Dermis microvascular lymphatic vessel endothelial cell (primary cell): Measurements from ENCODE around the gene XPO4. TPM values are rescaled to one million over a fixed set of nuclear protein-coding genes. Genes with fewer than 3 reads are reported as not detected.
"Not testable (repeated sequence)": the region's sequence is repeated elsewhere in the genome, so short reads cannot be mapped to it uniquely, and the experiment has no call there.

ENCODE experiments used
- DNase-seq, 2 donors: peaks; one replicate each; pipeline versions ENCODE4 v3.0.0 to v3.0.0-alpha.2; 2010; ENCODE audit warnings: low read depth in 2 of 2
- total RNA-seq: library from RNA; depleted of rRNA; stranded (reverse); fragments of >200 nt; gene quantifications from 2 replicates; pipeline ENCODE4 v1.2.1, GENCODE V29; 2014

Gene XPO4
- 21.3 and 22.0 TPM in 2 replicates for total RNA-seq

DNA sequence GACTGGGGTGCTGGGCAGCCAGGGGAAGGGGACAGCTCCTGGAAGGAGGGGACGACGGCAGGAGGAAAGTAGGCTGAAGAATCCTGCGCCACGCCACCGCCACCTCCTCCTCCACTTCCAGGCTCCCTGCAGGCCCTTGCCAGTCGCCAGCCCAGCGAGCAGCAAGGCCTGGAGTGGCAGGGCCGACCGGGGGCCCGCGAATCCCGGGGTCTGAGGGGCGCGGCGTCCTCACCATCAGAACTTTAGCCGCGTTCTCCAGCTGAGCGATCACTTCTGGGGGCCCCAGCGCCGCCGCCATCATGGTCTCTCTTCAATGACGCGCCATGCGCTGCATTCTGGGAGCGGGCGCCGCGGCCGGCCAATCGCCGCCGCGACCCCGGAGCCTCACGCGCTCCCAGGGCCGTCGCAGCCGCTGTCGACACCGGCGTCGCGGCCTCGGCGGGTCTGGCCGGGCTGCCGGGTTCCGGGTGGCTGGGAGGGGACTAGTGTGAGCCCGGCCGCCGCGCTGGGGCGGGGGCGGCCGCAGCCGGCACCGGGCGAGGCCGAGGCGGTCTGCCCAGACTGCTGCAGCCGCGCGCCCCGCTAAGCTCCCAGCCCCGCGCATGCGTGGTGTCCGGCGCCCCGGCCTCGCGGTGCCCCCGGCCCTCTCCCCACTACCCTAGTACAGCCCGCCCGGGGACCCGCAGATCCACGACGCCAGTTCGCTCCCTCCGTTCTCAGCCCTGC is at the start of gene XPO4:
XPO4 (minus strand) TSS at position 309 of the 726 bp plus-strand sequence; CDS start at position 301, 8 bp downstream.
- DNase-seq, result peak; percentile 56 to 88

DNA sequence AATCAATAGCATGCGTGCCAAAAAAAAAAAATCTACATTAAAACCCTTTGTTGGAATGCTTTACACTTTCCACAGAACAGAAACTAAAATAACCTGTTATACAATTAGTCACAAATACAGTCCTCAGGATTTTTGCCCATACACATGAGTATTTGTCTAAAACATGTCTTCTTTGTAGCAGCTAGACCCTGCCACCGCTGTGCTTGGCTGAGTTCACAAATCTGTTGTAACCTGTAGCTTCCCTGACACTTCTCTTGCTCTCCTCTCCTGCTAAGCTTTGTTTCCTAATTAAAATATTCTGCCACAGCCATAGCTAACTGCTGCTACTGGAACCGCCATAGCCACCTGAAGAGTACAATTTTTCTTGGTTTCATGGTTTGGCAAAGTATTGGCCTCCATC is 45.5 kb upstream of the XPO4 start:
- DNase-seq, result not testable (repeated sequence)

DNA sequence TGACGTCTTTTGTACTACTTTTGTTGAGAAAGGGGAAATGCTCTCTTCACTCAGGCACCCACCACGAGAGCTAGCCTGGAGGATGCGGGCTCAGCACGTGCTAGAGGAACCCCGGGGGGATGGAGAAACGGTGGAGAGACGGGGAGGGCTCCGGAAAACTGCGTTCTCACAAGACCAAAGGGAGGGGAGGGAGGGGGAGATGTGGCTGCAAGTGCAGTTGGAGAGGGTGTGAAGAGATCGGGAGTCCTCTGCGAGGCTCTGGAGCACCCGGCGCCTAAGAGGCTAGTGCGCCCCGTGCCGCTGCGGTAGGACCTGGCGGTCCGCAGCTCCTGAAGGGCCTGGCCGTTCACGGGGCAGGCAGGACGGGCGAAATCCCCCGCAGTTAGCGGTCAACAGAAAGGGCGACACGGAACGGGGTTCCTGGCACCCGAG is 43.4 kb upstream of the XPO4 start:
- peak in 1 of 2 donors; percentile 10 for DNase-seq

DNA sequence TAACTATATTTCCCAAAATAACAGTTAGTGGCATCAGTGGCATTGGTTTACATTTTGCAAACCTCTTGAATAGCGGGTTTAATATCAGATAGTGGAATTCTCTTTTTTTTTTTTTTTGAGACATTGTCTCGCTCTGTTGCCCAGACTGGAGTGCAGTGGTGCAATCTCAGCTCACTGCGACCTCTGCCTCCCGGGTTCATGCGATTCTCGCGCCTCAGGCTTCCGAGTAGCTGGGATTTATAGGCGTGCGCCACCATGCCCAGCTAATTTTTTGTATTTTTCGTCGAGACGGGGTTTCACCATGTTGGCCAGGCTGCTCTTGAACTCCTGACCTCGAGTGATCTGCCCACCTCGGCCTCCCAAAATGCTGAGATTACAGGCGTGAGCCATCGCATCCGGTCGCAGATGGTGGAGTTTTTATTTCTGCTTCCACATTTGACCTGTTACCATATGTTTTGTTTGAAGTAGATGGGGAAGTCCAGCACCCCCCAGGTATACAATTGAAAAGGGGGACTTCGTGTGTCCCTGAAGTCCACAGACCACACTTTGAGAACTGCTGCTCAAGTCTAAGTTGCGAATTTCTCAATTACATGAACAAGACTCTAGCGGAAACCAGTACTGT is 40.5 kb upstream of the XPO4 start:
- DNase-seq, result no peak

DNA sequence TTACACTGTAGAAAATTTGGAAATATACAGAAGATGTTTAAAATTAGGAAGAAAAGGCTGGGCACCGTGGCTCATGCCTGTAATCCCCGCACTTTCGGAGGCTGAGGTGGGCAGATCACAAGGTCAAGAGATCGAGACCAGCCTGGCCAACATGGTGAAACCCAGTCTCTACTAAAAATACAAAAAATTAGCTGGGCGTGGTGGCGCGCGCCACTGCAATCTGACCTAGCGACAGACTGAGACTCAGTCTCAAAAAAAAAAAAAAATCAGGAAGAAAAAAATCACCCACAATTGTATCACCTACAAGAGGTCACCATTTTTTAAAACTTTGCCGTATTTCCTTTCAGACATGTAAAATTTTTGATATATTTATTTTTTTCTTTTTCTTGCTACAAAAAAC is 38.0 kb upstream of the XPO4 start:
- DNase-seq, result not testable (repeated sequence)

DNA sequence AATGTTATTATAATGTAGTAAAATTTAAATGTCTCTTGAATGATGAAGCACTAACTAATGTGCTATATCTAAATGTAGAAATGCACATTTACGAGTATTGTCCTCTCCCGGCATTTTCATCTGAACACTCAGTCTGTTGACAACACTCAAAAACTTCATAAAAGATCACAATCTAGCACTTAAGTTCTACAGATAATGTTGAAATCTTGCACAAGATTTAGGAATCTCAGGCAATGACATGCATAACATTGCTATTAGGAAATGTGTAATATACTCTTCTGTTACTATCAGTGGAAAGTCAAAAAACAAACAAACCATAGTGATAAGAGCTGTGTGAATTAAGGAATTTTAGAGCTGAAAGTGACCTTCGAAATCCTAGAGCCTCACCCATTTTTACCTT is 37.5 kb upstream of the XPO4 start:
- DNase-seq, result no peak

DNA sequence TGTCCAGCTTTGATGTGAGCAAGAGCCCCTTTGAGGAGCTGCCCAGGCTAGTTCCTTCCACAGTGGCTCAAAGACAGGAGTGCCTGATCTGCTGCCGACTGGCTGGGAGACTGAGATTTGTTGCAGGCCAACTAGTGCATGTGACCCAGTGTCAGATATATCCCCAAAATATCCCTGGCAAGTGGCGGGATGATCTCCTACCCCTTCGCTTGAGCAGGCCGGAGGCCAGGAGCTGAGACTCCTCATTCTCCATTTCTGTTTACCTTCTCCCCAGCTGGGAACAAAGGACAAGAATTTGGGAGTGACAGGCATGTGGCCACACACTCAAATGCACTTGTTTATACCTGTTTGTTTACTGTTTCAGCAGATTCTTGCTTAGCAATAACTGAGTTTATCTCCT is 37.1 kb upstream of the XPO4 start:
- no peak for DNase-seq

DNA sequence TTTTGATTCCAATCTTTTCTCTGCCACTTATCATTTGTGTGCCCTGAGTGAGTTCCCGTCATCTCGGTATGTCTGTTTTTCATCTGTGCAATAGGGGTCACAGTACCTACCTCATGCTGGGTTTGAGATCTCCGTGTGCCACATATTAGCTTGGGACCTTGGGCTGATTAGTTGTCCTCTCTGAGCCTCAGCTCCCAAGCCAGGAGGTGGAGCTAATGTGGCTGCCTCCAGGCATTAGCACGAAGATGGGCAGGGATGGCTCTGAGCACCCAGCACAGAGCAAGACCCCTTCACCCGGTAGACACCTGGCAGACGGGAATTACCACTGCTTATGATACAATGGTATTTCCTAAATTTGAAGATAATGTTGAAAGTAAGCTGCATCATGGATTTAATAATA is 35.8 kb upstream of the XPO4 start:
- DNase-seq, result no peak

DNA sequence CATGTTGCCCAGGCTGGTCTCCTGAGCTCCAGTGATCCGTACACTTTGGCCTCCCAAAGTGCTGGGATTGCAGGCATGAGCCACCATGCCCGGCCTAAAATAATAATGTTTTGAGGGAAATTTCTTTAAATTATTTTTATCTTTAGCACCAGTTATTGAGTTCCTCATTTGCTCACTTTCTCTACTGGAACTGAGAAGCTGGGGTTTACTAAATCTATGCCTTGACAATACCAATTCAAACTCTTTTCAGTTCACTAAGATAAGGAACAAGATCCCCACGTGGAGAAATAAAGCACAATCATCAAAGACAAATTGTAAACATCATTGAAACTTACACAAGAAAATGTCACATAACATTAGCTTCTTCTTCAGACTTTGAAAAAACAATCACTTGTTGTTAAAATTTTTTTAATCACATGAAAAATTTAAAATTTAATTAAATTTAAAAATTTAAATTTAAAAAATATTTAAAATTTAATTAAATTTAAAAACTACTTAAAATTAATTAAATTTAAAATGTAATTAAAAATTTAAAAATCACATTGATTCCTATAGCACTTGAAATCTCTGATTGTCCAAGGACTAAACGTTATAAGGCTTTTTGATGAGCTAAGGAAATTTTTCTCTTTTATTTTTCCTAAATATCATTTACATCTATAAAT is 25.2 kb upstream of the XPO4 start:
- DNase-seq, result no peak

DNA sequence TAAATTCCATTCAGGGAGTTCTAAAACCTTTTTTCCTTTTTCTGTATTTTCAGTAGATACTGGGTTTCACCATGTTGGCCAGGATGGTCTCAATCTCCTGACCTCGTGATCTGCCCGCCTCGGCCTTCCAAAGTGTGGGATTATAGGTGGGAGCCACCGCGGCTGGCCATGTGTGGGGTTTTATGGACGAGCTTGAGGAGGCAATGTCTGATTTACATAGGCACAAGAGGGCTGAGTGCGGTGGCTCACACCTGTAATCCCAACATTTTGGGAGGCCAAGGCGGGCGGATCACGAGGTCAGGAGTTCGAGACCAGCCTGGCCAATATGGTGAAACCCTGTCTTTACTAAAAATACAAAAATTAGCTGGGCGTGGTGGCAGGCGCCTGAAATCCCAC is 22.8 kb upstream of the XPO4 start:
- not testable (repeated sequence) for DNase-seq

DNA sequence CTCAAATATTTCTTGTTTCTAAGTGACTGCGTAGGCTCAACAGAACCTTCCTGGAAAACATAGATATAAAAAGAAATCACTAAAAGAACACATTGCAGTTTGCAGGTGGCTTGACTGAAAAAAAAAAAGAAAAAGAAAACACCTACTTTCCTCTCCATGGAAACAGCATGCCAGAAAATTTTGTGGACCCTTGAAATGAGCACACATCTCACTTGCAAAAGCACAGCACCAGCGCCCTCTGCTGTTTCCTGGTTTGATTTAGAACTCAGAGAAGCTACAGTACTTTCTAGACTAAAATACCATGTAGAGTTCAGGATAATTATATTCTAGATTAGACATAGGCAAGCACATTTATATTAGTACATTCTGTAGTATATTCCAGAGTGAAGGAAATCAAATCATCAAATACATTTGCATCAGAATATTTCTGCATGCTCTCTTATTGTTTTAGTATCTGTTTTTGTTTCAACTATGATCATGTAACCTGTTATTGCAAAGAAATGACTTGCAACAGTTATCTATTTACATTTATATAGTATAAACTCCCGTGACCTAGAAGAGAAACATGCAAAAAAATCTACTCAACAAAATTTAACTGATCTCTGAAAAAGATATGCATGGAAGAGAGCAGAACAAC is 22.3 kb upstream of the XPO4 start:
- DNase-seq, result peak; percentile 83 to 86

DNA sequence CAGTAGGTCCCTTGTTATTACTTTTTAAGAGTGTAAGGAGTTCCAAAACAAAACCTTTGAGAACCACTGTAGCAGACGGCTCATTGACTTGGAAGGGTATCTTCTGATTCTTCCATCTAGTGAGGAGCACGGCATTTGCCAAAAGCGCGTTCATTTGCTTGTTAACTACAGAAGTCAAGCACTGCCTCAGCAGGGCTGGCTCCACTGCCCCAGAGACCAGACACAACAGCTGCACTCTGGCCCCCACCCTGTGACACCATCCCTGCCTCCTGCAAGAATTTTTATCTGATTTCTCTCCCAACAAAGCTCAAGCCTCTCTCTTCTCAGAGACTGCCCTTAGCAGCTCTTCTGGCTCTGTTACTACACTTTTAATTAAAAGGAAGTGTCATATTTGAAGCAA is 20.7 kb upstream of the XPO4 start:
- DNase-seq, result no peak

DNA sequence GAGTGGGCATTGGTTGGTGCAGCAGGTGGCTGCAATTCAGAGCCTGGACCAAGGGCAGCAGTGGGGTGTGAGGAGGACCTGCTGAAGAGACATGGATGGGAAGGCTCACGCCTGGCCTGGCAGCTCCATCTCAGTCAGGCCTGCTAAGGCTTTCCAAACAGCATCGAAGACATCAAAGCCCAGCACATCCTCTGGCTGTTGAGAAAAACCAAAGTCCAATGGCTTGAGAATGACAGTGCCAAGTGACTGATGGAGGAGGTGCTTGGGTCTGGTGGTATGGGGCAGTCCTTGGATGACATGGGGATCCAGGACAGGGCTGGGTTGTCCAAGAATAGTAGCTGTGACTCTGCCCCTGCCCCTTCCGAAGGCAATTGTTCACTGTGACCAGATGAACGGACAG is 19.0 kb upstream of the XPO4 start:
- DNase-seq, result no peak

DNA sequence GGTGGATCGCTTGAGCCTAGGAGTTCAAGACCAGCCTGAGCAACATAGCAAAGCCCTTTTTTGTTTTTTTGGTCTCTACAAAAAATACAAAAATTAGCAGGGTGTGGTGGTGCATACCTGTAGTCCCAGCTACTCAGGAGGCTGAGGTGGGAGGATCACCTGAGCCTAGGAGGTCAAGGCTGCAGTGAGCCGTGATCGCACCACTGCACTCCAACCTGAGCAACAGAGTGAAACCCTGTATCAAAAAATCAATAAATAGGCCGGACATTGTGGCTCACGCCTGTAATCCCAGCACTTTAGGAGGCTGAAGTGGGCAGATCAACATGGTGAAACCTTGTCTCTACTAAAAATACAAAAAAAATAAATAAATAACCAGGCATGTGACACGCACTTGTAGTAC is 13.1 kb upstream of the XPO4 start:
- not testable (repeated sequence) for DNase-seq

DNA sequence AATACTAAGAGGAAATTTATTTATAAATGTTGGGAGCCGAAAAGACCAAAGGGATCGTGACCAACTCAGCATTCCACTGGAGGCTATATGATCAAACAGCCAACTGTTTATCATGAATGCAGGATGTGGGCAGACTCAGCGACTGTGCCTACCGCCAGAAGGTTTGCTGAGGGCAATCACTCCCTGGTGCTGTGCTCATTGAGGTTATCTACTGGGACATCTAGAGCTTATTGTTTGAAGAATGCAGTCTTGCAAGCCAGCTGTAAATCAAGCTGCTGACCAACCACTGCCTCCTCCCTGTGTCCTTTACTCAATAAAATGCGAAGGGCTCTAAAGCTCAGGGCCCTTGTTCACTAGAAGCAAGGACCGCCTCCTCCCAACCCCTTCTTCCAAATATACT is 8.5 kb upstream of the XPO4 start:
- DNase-seq, result no peak

DNA sequence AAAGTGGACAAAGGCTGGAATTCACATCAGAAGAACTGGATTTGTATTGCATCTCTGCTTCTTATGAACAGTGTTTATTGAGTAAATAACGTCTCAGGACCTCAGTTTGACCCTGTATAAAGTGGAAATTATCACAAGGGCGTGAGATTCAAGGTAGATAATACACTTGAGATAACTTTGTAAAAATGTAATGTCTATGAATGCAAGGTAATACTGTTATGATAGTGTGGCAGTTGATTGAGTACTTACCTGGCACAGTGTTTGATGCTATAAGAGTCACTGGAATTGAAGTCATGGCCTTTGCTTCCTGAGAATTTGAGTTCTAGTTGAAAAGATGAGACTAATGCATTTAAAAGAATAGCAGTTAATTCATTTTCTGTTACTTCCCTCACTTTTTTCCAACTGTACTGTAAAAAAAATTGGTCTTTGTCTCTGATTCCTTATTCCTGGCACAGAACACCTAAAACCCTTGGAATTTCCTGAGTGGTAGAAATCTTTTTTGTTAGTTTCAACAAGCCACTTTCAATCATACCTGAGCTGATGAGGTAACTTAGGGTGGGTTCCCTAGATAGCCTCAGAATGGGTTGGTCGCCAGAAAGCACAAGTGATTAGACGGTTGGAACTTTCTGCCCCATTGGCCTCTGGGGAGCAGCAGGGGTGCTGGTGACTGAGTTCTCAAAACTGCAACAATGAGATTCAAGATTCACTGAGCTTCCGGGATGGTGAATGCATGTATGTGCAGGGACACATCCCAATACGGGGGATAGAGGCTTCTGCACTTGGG is 6.4 kb upstream of the XPO4 start:
- no peak for DNase-seq

DNA sequence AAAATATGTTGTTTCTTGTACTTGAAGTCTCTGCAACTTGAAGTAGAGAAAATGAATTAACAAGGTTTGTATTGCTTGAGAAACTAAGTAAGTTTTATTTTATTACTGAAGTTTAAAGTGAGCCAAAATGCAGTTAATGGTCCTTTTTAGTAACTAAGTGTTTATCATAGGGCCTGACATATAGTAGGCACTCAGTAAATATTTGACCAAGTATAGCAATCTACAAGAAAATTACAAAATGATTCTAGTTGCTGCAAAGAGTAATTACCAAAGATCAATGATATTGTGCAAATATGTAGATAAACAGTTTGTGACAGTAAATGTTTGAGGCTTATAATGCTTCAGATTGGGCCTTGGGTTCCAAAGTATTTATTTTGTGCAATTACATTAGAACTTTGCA is 2.4 kb upstream of the XPO4 start:
- no peak for DNase-seq

DNA sequence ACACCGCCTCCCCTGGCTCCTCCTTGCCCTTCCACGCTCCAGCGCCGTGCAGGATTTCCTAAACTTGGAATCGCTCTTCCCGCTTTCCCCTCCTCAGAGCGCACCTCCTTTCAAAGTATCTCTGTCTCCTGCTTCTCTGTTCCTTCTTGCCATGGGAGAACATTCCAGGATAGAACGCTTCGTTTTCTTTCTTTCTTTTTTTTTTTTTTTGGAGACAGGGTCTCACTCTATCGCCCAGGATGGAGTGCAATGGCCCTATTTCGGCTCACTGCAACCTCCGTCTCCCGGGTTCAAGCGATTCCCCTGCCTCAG is 574 bp upstream of the XPO4 start:
- DNase-seq, result no peak

DNA sequence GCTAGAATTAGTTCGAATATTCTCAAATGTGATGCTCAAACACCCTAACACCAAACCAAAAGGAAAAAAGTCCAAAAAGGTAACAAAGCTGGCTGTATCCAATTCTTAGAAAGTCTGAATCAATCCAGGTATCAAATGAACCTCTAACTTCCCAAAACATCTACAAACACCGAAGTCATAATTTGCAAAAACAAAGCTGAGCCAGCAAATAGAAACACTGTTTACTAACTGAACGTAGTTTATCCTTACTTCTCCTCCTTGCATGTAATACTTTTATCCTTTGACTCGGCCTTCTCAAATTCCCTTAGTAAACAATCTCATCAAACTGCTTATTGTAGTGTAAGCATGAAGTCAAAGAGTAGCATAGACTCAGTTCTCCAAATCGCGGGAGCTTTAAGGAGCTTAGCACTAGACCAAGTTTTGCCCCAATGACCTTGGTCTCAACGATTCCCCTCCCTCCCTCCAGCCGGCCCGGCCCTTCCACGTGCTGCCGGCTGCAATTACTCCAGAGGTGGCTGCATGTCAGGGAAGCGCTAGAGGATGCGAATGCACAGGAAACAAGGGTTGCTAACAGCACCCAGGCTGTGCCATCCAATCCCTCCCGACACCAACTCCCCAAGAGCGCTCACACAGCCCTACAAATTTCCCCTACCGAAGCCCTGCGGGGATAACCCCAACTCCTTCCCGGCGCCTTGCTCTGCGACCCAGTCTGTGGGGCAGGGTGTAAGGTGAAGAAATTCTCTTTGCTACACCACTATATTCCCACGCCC is 693 bp downstream of the XPO4 start:
- DNase-seq, result peak in 1 of 2 donors; percentile 47

DNA sequence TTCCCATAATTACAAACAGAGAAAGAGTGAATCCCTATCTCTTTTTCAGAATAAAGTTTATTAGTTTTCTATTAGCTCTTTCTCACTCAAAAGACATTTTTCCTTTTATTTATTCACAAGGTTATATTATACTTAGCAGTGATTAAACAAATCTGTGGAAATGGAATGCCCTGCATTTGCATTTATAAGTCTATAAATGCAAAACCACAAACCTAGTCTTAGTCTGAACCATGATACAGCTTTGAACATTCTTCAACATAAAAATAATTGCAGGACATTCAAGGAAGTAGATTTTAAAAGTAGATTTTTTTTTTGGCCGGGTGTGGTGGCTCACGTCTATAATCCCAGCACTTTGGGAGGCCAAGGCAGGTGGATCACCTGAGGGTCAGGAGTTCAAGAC is 8.3 kb downstream of the XPO4 start:
- no peak for DNase-seq

DNA sequence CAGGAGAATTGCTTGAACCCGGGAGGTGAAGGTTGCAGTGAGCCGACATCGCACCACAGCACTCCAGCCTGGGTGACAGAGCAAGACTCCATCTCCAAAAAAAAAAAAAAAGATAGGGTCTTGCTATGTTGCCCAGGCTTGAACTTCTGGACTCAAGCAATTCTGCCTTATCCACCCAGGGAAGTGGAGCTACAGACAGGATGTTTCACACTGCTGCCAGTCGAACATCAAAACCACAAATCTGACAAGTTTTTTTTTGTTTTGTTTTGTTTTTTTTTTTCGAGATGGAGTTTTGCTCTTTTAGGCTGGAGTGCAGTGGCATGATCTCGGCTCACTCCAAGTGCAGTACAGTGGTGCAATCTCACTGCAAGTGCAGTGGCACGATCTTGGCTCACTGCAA is 10.8 kb downstream of the XPO4 start:
- DNase-seq, result no peak
